ENCODE results near the gene POLE.

POLE gene

DNA sequence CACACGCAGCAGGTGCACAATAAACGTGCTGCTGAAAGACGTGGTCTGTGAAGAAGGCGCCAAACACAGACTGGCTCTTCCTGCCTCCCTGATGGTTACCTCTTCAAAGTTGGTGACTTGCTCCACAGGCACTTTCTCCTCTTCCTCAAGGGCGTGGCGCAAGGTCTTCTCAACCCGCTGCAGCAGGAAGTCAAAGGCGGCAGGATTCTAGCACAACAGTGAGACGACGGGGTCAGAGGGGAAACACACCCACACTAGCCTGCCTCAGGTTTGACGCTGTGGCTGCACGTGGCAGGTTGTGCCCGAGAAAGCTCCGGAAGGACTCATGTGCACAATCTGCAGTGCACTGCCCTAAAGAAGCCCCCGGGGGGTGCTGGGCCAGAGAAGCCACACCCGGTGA is 15.0 kb downstream of the POLE start:
- no peak for TF ChIP-seq TAF1 (IDR thresholded peaks at IDR 0.05; ENCODE audit: borderline replicate concordance, low read depth, low read length)
- no peak for TF ChIP-seq POLR2A (IDR thresholded peaks at IDR 0.05; ENCODE audit: low read depth, low read length)
- TF ChIP-seq POLR2AphosphoS5 (IDR thresholded peaks at IDR 0.05; ENCODE audit: low read depth, low read length): peak; percentile 33; the same call in 1 of the 2 replicates
- DNase-seq (ENCODE audit: insufficient read length): no peak
- no peak for FAIRE-seq

DNA sequence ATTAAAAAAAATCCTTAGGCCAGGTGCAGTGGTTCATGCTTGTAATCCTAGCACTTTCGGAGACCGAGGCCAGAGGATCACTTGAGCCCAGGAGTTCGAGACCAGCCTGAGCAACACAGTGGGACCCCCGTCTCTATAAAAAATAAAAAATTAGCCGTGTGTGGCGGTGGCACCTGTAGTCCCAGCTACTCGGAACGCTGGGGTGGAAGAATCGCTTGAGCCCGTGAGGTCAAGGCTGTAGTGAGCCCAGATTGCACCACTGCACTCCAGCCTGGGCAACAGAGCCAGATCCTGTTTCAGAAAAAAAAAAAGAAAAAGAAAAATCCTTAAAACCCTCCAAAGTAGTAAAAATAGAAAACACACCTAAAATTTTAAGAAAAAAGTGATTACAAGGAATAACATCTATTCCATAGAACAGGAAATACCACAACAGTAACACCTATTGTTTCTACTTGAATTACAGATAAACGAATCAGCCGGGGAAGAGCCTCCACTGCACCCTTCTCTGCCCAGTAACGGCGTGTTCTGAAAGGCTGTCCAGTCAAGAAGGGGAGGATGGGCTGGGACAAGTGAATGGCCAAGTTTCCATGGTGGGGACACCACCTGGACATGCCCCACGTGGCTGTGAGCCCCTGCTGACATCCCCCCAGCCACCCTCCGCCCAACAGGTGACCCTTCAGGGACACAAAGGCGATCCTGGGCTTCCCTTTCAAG is 17.8 kb downstream of the POLE start:
- TF ChIP-seq TAF1 (IDR thresholded peaks at IDR 0.05; ENCODE audit: borderline replicate concordance, low read depth, low read length) (no peak), POLR2AphosphoS5 (IDR thresholded peaks at IDR 0.05; ENCODE audit: low read depth, low read length) (no peak), POLR2A (IDR thresholded peaks at IDR 0.05; ENCODE audit: low read depth, low read length) (no peak)
- FAIRE-seq (no peak), DNase-seq (ENCODE audit: insufficient read length) (no peak)

DNA sequence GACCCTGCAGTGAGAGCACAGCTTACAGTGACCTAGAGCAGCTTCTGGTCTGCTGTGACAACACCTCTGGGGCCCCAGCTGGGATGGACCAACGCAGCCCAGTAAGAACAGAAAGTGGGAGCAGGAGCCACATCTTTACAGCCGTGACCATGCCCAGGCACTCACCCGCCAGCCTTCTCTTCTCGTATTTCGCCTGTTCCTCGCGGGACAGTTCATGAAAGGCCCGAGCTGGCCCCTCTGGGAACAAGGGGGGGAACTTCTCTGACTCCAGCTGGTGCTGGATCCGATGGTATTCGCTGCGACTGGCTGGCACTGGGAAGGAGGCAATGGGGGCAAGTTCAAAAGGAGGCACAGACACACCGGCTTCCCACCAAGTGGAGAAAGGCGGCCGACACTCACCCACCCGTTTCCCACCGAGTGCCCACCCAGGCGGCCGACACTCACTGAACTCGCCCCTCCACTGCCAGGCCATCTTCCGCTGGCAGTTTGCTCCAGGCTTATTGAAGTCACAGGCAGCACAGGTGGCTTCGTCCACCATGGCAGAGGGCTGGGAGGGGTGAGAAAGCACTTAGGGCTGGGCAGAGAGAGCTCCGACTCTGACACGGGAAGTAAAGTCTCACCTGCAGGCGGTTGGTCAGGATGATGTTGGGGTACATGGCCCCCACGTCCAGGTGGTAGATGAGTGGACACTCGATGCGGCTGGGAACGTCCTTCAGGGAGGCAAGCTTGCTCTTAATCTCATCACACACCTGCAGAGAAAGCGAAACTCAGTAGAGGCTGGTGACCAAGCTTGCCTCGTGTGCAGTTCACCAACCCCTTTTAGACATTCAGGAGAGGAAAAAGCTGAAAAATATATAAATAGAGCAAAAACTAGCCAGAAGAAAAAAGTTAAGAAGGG is 18.7 kb downstream of the POLE start:
- FAIRE-seq: no peak

DNA sequence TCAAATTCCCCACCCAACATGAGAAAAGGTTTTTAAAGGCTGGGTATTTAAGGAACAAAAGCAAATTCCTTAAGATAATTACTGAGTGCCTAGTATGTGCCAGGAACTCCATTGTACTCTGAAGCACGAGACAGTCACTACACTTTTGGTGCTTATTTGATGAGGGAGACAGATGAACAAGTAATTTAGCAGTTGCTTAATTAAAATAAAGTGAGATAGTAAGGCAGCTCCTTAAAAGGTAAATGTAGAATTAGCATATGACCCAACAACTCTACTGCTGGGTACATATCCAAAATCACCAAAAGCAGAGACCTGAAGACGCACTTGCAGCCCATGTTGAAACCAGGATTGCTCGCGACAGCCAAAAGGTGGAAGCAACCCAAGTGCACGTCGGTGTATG is 21.3 kb downstream of the POLE start:
- TF ChIP-seq TAF1 (IDR thresholded peaks at IDR 0.05; ENCODE audit: borderline replicate concordance, low read depth, low read length) (no peak), POLR2A (IDR thresholded peaks at IDR 0.05; ENCODE audit: low read depth, low read length) (no peak), POLR2AphosphoS5 (IDR thresholded peaks at IDR 0.05; ENCODE audit: low read depth, low read length) (no peak)
- FAIRE-seq (no peak), DNase-seq (ENCODE audit: insufficient read length) (no peak)

More for the DNA sequence above, 18.7 kb downstream of the POLE start:
- TF ChIP-seq POLR2A (IDR thresholded peaks at IDR 0.05; ENCODE audit: low read depth, low read length) (no peak), TAF1 (IDR thresholded peaks at IDR 0.05; ENCODE audit: borderline replicate concordance, low read depth, low read length) (no peak), POLR2AphosphoS5 (IDR thresholded peaks at IDR 0.05; ENCODE audit: low read depth, low read length) (no peak)
- no peak for DNase-seq (ENCODE audit: insufficient read length)

DNA sequence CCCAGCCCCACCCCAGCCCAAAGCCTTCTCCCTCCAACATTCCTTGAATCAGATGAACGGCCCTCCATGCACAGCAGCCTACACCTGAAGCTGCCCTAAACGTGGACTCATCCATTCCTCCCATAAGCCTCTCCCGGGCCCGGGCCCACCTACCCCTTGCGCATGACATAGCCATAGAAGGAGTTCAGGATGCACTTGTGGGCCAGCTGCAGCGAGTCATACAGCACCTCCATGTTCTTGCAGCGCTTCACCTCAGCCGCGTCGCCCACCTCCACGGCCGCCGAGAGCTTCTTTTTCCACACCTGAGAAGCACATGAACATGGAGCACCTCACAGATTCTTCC is 22.0 kb downstream of the POLE start:
- FAIRE-seq: no peak
- DNase-seq (ENCODE audit: insufficient read length): no peak
- TF ChIP-seq POLR2A (IDR thresholded peaks at IDR 0.05; ENCODE audit: low read depth, low read length) (no peak), POLR2AphosphoS5 (IDR thresholded peaks at IDR 0.05; ENCODE audit: low read depth, low read length) (no peak), TAF1 (IDR thresholded peaks at IDR 0.05; ENCODE audit: borderline replicate concordance, low read depth, low read length) (no peak)

DNA sequence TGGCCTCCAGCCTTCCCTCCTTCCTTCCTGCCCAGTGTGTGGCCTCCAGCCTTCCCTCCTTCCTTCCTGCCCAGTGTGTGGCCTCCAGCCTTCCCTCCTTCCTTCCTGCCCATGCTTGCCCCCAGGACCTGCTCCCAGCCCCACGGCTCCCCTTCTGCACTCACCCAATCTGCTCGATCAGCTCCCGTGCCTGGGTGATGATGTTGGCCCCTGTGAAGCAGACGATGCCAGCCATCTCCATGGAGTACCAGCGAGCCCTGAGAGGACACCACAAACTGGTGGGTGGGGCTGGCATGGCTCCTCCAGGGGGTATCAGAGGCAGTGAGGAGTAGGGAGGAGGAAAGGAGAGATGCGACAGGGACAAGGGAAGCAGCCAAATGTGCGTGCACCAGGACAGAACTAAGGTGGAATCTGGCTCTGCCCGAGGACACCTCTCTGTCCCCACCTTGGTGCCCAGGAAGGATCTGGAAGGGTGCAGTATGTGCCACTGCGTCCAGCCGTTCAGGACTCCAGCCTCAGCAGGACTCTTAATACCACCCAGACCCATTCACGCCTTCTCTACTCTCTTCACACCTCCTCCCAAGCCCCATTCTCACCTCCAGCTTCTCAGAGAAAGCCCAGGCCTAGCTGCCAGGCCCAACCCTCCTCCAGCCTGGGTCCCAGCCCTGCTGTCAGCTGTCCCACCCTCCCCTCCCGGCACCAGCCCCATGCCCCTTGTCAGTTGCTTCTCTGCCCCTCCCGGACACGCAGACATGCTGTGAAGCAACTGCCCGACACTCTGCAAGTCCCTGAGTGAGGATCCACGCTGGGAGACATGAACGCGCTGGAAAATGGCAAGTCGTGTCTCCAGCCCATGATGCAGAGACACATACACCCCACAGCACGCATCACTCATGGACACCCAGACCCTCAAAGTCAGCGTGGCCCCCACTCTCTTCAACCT is 22.7 kb downstream of the POLE start:
- TF ChIP-seq TAF1 (IDR thresholded peaks at IDR 0.05; ENCODE audit: borderline replicate concordance, low read depth, low read length) (no peak), POLR2AphosphoS5 (IDR thresholded peaks at IDR 0.05; ENCODE audit: low read depth, low read length) (peak; percentile 31; the same call in 1 of the 2 replicates), POLR2A (IDR thresholded peaks at IDR 0.05; ENCODE audit: low read depth, low read length) (no peak)
- DNase-seq (ENCODE audit: insufficient read length): no peak
- no peak for FAIRE-seq

DNA sequence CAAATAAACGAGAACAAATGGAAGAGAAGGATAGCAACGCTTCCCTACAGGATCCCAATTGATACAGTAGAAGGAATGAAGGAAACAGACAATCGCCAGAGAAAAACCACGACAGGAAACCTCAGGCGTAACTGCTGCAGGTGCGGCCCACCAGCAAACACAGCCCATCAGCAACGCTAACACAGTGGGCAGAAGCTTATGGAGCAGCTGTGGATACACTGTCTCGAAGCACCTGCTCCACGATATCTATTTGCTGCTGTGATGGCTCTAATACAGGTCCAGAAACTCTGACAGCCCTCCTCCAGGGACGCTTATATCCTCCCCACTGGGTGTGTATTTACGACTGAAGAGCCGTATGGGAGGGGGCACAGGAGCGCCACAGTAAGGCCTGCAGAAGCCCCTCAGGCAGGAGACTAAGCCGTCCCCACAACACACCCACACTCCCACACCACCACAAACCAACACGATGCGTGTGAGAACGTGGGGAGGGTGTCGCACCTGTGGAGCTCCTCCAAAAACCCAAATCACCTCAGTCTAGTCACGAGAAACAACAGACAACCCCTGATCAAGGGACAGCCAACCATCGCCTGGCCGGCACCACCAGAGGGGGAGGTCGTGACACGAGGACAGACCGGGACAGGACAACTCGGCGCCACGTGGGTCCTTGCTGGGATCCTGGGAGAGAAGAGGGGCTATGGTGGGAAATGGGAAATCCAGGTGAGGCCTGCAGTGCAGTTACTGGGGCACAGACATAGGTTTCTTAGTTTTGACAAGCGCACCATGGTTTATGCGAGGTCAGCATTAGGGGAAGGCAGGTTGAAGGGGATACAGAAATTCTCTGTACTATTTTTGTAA is 24.0 kb downstream of the POLE start:
- FAIRE-seq: no peak
- DNase-seq (ENCODE audit: insufficient read length): no peak
- TF ChIP-seq POLR2AphosphoS5 (IDR thresholded peaks at IDR 0.05; ENCODE audit: low read depth, low read length) (no peak), TAF1 (IDR thresholded peaks at IDR 0.05; ENCODE audit: borderline replicate concordance, low read depth, low read length) (no peak), POLR2A (IDR thresholded peaks at IDR 0.05; ENCODE audit: low read depth, low read length) (no peak)

DNA sequence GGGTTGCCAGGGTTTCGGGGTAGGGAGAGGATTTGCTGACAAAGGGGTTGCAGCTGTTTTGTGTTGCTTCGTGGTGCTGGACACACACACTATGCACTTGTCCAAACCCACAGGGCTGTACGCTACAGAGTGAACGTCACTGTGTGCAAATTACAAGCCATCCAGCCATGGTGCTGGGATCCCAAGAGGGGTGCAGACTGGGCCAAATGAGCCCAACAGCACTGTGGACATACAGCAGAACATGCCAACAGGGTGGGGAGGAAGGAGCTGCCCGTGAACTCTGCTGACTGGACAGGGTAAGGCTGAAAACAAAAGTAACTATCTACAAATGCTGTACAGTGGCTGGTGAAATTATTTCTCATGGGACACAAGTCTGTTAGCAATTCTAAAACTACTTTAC is 25.2 kb downstream of the POLE start:
- FAIRE-seq: no peak
- no peak for TF ChIP-seq TAF1 (IDR thresholded peaks at IDR 0.05; ENCODE audit: borderline replicate concordance, low read depth, low read length)
- TF ChIP-seq POLR2AphosphoS5 (IDR thresholded peaks at IDR 0.05; ENCODE audit: low read depth, low read length): no peak
- TF ChIP-seq POLR2A (IDR thresholded peaks at IDR 0.05; ENCODE audit: low read depth, low read length): no peak
- DNase-seq (ENCODE audit: insufficient read length): no peak

DNA sequence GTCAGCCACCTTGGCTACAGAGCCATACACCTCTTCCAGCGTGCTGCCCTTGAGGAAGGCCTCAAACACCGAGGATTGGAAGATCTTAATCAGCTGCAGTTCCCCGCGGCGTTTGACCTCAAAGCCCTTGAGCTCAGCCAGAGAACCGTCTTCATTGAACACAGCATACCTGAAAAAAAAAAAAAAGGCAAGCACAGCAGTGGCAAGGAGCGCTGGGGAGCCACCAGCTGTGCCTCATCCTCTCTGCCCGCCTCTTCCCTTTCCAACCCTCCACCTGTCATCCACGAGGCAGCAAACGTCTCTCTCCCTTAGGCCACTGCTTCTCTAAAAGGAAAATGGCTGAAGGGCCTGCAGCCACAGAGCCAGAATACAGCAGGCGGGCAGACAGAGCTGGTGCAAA is 26.1 kb downstream of the POLE start:
- DNase-seq (ENCODE audit: insufficient read length): no peak
- FAIRE-seq: no peak
- TF ChIP-seq POLR2A (IDR thresholded peaks at IDR 0.05; ENCODE audit: low read depth, low read length) (no peak), TAF1 (IDR thresholded peaks at IDR 0.05; ENCODE audit: borderline replicate concordance, low read depth, low read length) (no peak), POLR2AphosphoS5 (IDR thresholded peaks at IDR 0.05; ENCODE audit: low read depth, low read length) (no peak)

DNA sequence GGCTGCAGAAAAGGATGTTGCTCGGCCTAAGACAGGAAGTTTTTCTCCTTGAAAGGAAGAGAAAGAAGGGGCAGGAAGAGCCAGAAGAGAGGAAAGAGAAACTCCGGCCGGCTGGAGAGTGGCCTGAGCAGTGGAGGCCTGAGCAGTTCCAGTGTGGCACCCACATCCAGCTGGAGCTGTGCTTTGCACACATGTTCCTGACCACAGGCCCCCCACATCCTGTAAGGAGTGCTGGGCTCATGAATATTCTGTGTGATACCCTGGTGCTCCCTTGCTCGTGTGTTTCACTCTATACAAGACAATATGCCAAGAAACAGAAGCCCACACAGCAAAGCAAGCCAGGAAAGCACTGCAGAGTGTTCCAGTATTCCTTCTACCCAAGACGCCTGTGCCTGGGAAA is 27.1 kb downstream of the POLE start:
- DNase-seq (ENCODE audit: insufficient read length): no peak
- TF ChIP-seq POLR2AphosphoS5 (IDR thresholded peaks at IDR 0.05; ENCODE audit: low read depth, low read length): no peak
- no peak for TF ChIP-seq TAF1 (IDR thresholded peaks at IDR 0.05; ENCODE audit: borderline replicate concordance, low read depth, low read length)
- no peak for TF ChIP-seq POLR2A (IDR thresholded peaks at IDR 0.05; ENCODE audit: low read depth, low read length)
- no peak for FAIRE-seq
